GM23338 (cell line): ENCODE data around the gene OTOG. TPM values are rescaled to one million over a fixed set of nuclear protein-coding genes. Genes with fewer than 3 reads are reported as not detected.

ENCODE experiments used
- ATAC-seq: fragments of 200-7000 bp; cut with Tn5 transposase; 3 replicates; pipeline ENCODE4 v1.9.1; 2020
- DNase-seq: peaks from one replicate; pipeline ENCODE4 v3.0.0-alpha.2; 2015; ENCODE audit warnings: low spot score
- H2AFZ ChIP-seq: fragments of 200-600 bp; sonication (generic); 2 replicates; pipeline ENCODE4 v1.8.0; 2016; ENCODE audit warnings: antibody characterized with exemption, mild to moderate bottlenecking, moderate library complexity
- H3F3A ChIP-seq: fragments of 200-600 bp; sonication (generic); replicated peaks from 2 replicates; pipeline ENCODE4 v1.8.0; 2017; ENCODE audit warnings: antibody characterized with exemption, mixed run types, low read depth
- H3K27ac ChIP-seq: fragments of 200-600 bp; sonication (generic); 2 replicates; pipeline ENCODE4 v1.6.1; 2016; ENCODE audit warnings: low read depth
- H3K27me3 ChIP-seq: fragments of 200-600 bp; sonication (generic); 2 replicates; pipeline ENCODE4 v1.8.0; 2016; ENCODE audit warnings: mild to moderate bottlenecking, mixed run types, moderate library complexity; ENCODE audit not compliant: insufficient read depth
- H3K36me3 ChIP-seq: fragments of 200-600 bp; sonication (generic); 2 replicates; pipeline ENCODE4 v1.8.0; 2016; ENCODE audit warnings: mild to moderate bottlenecking; ENCODE audit not compliant: insufficient read depth
- H3K4me1 ChIP-seq: fragments of 200-600 bp; sonication (generic); 2 replicates; pipeline ENCODE4 v1.8.0; 2016; ENCODE audit warnings: mild to moderate bottlenecking, moderate library complexity; ENCODE audit not compliant: insufficient read depth
- H3K4me2 ChIP-seq: fragments of 200-600 bp; sonication (generic); 2 replicates; pipeline ENCODE4 v1.7.1; 2017; ENCODE audit warnings: mixed run types
- H3K4me3 ChIP-seq: fragments of 200-600 bp; sonication (generic); 2 replicates; pipeline ENCODE4 v1.6.1; 2016; ENCODE audit warnings: mixed run types
- H3K79me2 ChIP-seq: fragments of 200-600 bp; sonication (generic); replicated peaks from 2 replicates; pipeline ENCODE4 v1.8.0; 2017; ENCODE audit warnings: mild to moderate bottlenecking; ENCODE audit not compliant: insufficient read depth
- H3K9me2 ChIP-seq: fragments of 200-600 bp; sonication (generic); 2 replicates; pipeline ENCODE4 v1.8.0; 2017; ENCODE audit not compliant: insufficient read depth
- H4K20me1 ChIP-seq: fragments of 200-600 bp; sonication (generic); replicated peaks from 2 replicates; pipeline ENCODE4 v1.8.0; 2017; ENCODE audit warnings: mild to moderate bottlenecking; ENCODE audit not compliant: insufficient read depth
- H3K27ac Mint-ChIP-seq: 2 replicates; pipeline ENCODE4 v1.8.0; 2020; ENCODE audit warnings: inconsistent platforms, mild to moderate bottlenecking, moderate library complexity, mixed read lengths
- H3K27me3 Mint-ChIP-seq: 3 replicates; pipeline ENCODE4 v1.8.0; 2022; ENCODE audit warnings: low read depth, mild to moderate bottlenecking, moderate library complexity, mixed read lengths, inconsistent platforms; ENCODE audit not compliant: insufficient read depth, poor library complexity
- H3K36me3 Mint-ChIP-seq: 3 replicates; pipeline ENCODE4 v1.8.0; 2021; ENCODE audit warnings: low read depth, mild to moderate bottlenecking, inconsistent platforms, moderate library complexity, mixed read lengths
- H3K4me1 Mint-ChIP-seq: 3 replicates; pipeline ENCODE4 v1.8.0; 2020; ENCODE audit warnings: mild to moderate bottlenecking, inconsistent platforms, mixed read lengths
- H3K4me3 Mint-ChIP-seq: 3 replicates; pipeline ENCODE4 v1.8.0; 2021; ENCODE audit warnings: moderate library complexity, mild to moderate bottlenecking, inconsistent platforms, mixed read lengths
- H3K9me3 Mint-ChIP-seq: 3 replicates; pipeline ENCODE4 v1.8.0; 2020; ENCODE audit warnings: moderate library complexity, mild to moderate bottlenecking, inconsistent platforms, mixed read lengths
- CREB1 ChIP-seq: fragments of 250-450 bp; sonication (Bioruptor Pico); IDR thresholded peaks from 2 replicates; pipeline ENCODE4 v1.5.0; 2020; ENCODE audit warnings: low read depth, mild to moderate bottlenecking, moderate library complexity
- ETS1 ChIP-seq: IDR thresholded peaks from 2 replicates; pipeline ENCODE4 v1.6.1; 2016; ENCODE audit warnings: antibody characterized with exemption
- EZH2 ChIP-seq: fragments of 200-600 bp; sonication (generic); IDR thresholded peaks from one replicate; pipeline ENCODE4 v1.8.0; 2017; ENCODE audit warnings: antibody characterized with exemption, mild to moderate bottlenecking, low read depth; ENCODE audit not compliant: unreplicated experiment
- EZH2phosphoT487 ChIP-seq: fragments of 200-600 bp; sonication (generic); IDR thresholded peaks from one replicate; pipeline ENCODE4 v1.8.1; 2018; ENCODE audit warnings: antibody characterized with exemption; ENCODE audit not compliant: unreplicated experiment
- JUNB ChIP-seq: IDR thresholded peaks from one replicate; pipeline ENCODE4 v1.6.1; 2016; ENCODE audit warnings: antibody characterized with exemption; ENCODE audit not compliant: unreplicated experiment
- NANOG ChIP-seq: IDR thresholded peaks from 2 replicates; pipeline ENCODE4 v1.6.1; 2016; ENCODE audit warnings: antibody characterized with exemption, borderline replicate concordance
- POLR2AphosphoS5 ChIP-seq: IDR thresholded peaks from 2 replicates; pipeline ENCODE4 v1.6.1; 2016; ENCODE audit warnings: antibody characterized with exemption, low read depth
- REST ChIP-seq: IDR thresholded peaks from one replicate; pipeline ENCODE4 v1.6.1; 2018; ENCODE audit warnings: antibody characterized with exemption; ENCODE audit not compliant: unreplicated experiment
- STAT1 ChIP-seq: IDR thresholded peaks from one replicate; pipeline ENCODE4 v1.6.1; 2016; ENCODE audit warnings: antibody characterized with exemption; ENCODE audit not compliant: unreplicated experiment
- ZNF114 ChIP-seq: fragments of 250-450 bp; sonication (Bioruptor Pico); IDR thresholded peaks from 2 replicates; pipeline ENCODE4 v1.5.0; 2020; ENCODE audit warnings: mild to moderate bottlenecking, moderate library complexity
- ZNF331 ChIP-seq: fragments of 250-450 bp; sonication (Bioruptor Pico); IDR thresholded peaks from 2 replicates; pipeline ENCODE4 v1.5.0; 2020; ENCODE audit warnings: low read depth, mild to moderate bottlenecking, moderate library complexity
- polyA plus RNA-seq: library from polyadenylated mRNA; unstranded; fragments of >200 nt; fragmentation: Nextera tagmentation; extraction: Ambion mirVana; gene quantifications from 2 replicates; pipeline ENCODE4 v1.2.1, GENCODE V29; 2016
- total RNA-seq: library from RNA; depleted of rRNA; stranded (reverse); fragments of >200 nt; shearing (Covaris generic); gene quantifications from 2 replicates; pipeline ENCODE4 v1.2.3, GENCODE V29; 2014
- TF ChIP-seq, protein P1 (sequence below), 2 experiments: fragments of 200-600 bp in 1 of 2; sonication (generic) in 1 of 2; conservative IDR thresholded peaks; 2 replicates each; pipeline versions ENCODE4 v1.5.1 to v1.6.1; 2016 to 2017; ENCODE audit warnings: antibody characterized with exemption in 2 of 2, low read depth in 2 of 2, mild to moderate bottlenecking in 2 of 2, moderate library complexity in 1 of 2

OTOG gene
- total and polyA plus RNA-seq, 2 experiments from 2014 or later = 0.40 to 0.52 TPM

DNA sequence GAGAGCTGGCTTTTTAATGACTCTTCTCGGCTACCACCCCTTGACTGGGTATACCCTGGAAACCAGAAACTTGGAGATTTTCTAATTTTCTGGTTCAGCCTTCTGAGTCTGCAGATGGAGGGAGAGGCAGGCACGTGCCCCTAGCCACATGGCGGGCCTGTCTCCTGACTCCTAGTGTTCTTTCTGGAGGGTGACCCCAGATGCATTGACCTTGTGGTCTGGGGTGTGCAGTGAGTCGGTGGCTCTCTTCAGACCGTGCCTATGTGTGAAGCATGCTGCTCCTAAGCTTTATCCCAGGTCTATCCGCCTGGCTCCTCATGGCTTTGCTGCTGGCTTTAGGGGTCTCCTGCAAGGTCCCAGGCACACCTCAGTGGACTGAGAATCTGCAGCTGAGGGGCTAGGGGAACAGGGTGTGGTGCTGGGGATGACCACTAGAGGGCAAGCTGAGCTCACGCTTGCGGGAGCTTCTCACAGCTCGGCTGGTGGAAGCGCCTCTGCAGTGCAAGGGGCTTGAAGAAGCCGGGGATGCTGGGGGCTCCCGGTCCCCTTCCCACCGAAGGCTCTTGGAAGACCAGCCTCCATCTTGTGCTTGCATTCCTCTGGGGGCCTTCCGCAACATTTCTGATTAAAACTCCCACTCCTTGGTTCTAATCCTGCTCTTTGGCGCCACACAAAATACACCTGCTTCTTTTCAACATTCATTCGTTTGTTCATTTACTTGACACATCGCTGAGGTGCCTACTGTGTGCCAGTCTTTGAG lies 51.8 kb downstream of the OTOG start:
- 0 out of 2 replicates have a peak overlapping the region, but pooled peaks have one; percentile 47 for H2AFZ ChIP-seq
- H3K4me1 ChIP-seq = no peaks in the 10 kb centered on the region
- H3K4me2 ChIP-seq = no peak overlapping the region
- H3K27ac ChIP-seq = no peak overlapping the region
- H3K27me3 ChIP-seq = no peaks in the 10 kb centered on the region
- DNase-seq (peak; percentile 94), ATAC-seq (peak; percentile 89)
- Mint-ChIP-seq H3K4me3 (no peak overlapping the region), H3K27me3 (peaks cover 9% of the 10 kb centered on the region), H3K27ac (no peak overlapping the region), H3K4me1 (peaks cover 11% of the 10 kb centered on the region), H3K9me3 (peaks cover 3% of the 10 kb centered on the region; the same call in 1 of the 3 replicates), H3K36me3 (peaks cover 3% of the 10 kb centered on the region; the same call in 1 of the 3 replicates)
- H3K9me2 ChIP-seq = no peaks in the 10 kb centered on the region
- no peaks in the 10 kb centered on the region for H3F3A ChIP-seq
- H4K20me1 ChIP-seq = no peaks in the 10 kb centered on the region
- no peaks in the 10 kb centered on the region for H3K79me2 ChIP-seq
- H3K36me3 ChIP-seq = no peaks in the 10 kb centered on the region
- no peak overlapping the region for H3K4me3 ChIP-seq
- TF ChIP-seq POLR2AphosphoS5 = no peak
- TF ChIP-seq, protein P1, sequence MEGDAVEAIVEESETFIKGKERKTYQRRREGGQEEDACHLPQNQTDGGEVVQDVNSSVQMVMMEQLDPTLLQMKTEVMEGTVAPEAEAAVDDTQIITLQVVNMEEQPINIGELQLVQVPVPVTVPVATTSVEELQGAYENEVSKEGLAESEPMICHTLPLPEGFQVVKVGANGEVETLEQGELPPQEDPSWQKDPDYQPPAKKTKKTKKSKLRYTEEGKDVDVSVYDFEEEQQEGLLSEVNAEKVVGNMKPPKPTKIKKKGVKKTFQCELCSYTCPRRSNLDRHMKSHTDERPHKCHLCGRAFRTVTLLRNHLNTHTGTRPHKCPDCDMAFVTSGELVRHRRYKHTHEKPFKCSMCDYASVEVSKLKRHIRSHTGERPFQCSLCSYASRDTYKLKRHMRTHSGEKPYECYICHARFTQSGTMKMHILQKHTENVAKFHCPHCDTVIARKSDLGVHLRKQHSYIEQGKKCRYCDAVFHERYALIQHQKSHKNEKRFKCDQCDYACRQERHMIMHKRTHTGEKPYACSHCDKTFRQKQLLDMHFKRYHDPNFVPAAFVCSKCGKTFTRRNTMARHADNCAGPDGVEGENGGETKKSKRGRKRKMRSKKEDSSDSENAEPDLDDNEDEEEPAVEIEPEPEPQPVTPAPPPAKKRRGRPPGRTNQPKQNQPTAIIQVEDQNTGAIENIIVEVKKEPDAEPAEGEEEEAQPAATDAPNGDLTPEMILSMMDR (conservative IDR thresholded peaks at IDR 0.05; ENCODE audit: low read depth in 2 of 2) = peak; percentile 89 to 96

GRCh38 chr11:17599460-17599925 lies 52.4 kb downstream of the OTOG start:
- Mint-ChIP-seq H3K4me1 (peaks cover 11% of the 10 kb centered on the region), H3K9me3 (no peaks in the 10 kb centered on the region; the same call in 2 of the 3 replicates), H3K27me3 (peaks cover 10% of the 10 kb centered on the region), H3K27ac (no peak overlapping the region), H3K36me3 (no peaks in the 10 kb centered on the region), H3K4me3 (no peak overlapping the region)
- Histone ChIP-seq H3K27ac (no peak overlapping the region), H2AFZ (0 out of 2 replicates have a peak overlapping the region, but pooled peaks have one; percentile 47), H3K36me3 (no peaks in the 10 kb centered on the region), H3K79me2 (no peaks in the 10 kb centered on the region), H3K27me3 (no peaks in the 10 kb centered on the region), H3K4me3 (no peak overlapping the region), H3K4me2 (no peak overlapping the region), H3K4me1 (no peaks in the 10 kb centered on the region), H4K20me1 (no peaks in the 10 kb centered on the region), H3F3A (no peaks in the 10 kb centered on the region), H3K9me2 (no peaks in the 10 kb centered on the region)
- DNase-seq = no peak
- ATAC-seq = peak; percentile 7; the same call in 2 of the 3 replicates
- TF ChIP-seq, protein P1 (conservative IDR thresholded peaks at IDR 0.05; ENCODE audit: low read depth in 2 of 2) = no peak
- TF ChIP-seq NANOG (no peak), EZH2phosphoT487 (no peak), ETS1 (no peak), CREB1 (CRISPR knock-in tag) (no peak), REST (no peak), ZNF331 (CRISPR knock-in tag) (no peak), STAT1 (no peak), JUNB (no peak), EZH2 (no peak), ZNF114 (CRISPR knock-in tag) (no peak)
